Mucosa of rectum (tissue), 2 donors: ENCODE measurements around the gene NFATC1.

Experiments
- H3K27ac ChIP-seq, 2 donors: one replicate each; pipeline ENCODE4 v1.7.0; 2013; ENCODE audit warnings: inconsistent platforms in 2 of 2, low read depth in 2 of 2, low read length in 2 of 2
- H3K27me3 ChIP-seq, 2 donors: one replicate each; pipeline ENCODE4 v1.7.0; 2013; ENCODE audit warnings: low read length in 2 of 2; ENCODE audit not compliant: control insufficient read depth in 2 of 2, insufficient read depth in 2 of 2
- H3K36me3 ChIP-seq, 2 donors: one replicate each; pipeline ENCODE4 v1.7.0; 2013; ENCODE audit warnings: low read length in 2 of 2; ENCODE audit not compliant: control insufficient read depth in 2 of 2, insufficient read depth in 2 of 2
- H3K4me1 ChIP-seq, 2 donors: one replicate each; pipeline ENCODE4 v1.7.0; 2013; ENCODE audit warnings: low read length in 2 of 2, mild to moderate bottlenecking in 1 of 2; ENCODE audit not compliant: control insufficient read depth in 2 of 2, insufficient read depth in 2 of 2
- H3K4me3 ChIP-seq, 2 donors: one replicate each; pipeline ENCODE4 v1.7.0; 2013; ENCODE audit warnings: low read length in 2 of 2
- H3K9ac ChIP-seq, 2 donors: one replicate each; pipeline ENCODE4 v1.7.0; 2013; ENCODE audit warnings: low read length in 2 of 2, low read depth in 1 of 2, mild to moderate bottlenecking in 1 of 2
- H3K9me3 ChIP-seq, 2 donors: one replicate each; pipeline ENCODE4 v1.7.0; 2013; ENCODE audit warnings: low read length in 2 of 2; ENCODE audit not compliant: control insufficient read depth in 2 of 2
- donor health status: healthy.
- donor health status: Normal muscosa, but diverticular disease.

The NFATC1 gene

GRCh38 chr18:79381811-79382311, 13.9 kb upstream of the NFATC1 start:
- no peak overlapping the region for H3K27ac ChIP-seq
- no peaks in the 10 kb centered on the region for H3K4me1 ChIP-seq
- peaks cover 0 to 11% of the 10 kb centered on the region in 2 donors for H3K36me3 ChIP-seq

GRCh38 chr18:79382681-79383387, 12.9 kb upstream of the NFATC1 start:
- H3K36me3 ChIP-seq: peaks cover 0 to 2% of the 10 kb centered on the region in 2 donors
- no peak overlapping the region for H3K27ac ChIP-seq
- no peak overlapping the region for H3K9ac ChIP-seq
- H3K27me3 ChIP-seq: peaks cover 0 to 7% of the 10 kb centered on the region in 2 donors
- no peak overlapping the region for H3K4me3 ChIP-seq
- H3K9me3 ChIP-seq: no peaks in the 10 kb centered on the region
- H3K4me1 ChIP-seq: no peaks in the 10 kb centered on the region

More at GRCh38 chr18:79381811-79382311, 13.9 kb upstream of the NFATC1 start:
- Histone ChIP-seq H3K9ac (no peak overlapping the region), H3K4me3 (no peak overlapping the region), H3K9me3 (no peaks in the 10 kb centered on the region), H3K27me3 (peaks cover 0 to 7% of the 10 kb centered on the region in 2 donors)

- peaks cover 0 to 2% of the 10 kb centered on the region in 2 donors for H3K36me3 ChIP-seq
- no peak overlapping the region for H3K4me3 ChIP-seq
- no peak overlapping the region for H3K27ac ChIP-seq
- H3K9me3 ChIP-seq: no peaks in the 10 kb centered on the region
- H3K27me3 ChIP-seq: peaks cover 2 to 12% of the 10 kb centered on the region in 2 donors
- no peak overlapping the region for H3K9ac ChIP-seq
- no peaks in the 10 kb centered on the region for H3K4me1 ChIP-seq
Measured at GRCh38 chr18:79383388-79384056, 12.2 kb upstream of the NFATC1 start.

GRCh38 chr18:79384151-79384807, 11.5 kb upstream of the NFATC1 start:
- Histone ChIP-seq H3K4me3 (no peak overlapping the region), H3K4me1 (no peaks in the 10 kb centered on the region), H3K9me3 (no peaks in the 10 kb centered on the region), H3K9ac (no peak overlapping the region), H3K36me3 (peaks cover 0 to 2% of the 10 kb centered on the region in 2 donors), H3K27ac (no peak overlapping the region), H3K27me3 (peaks cover 2 to 12% of the 10 kb centered on the region in 2 donors)

GRCh38 chr18:79384834-79385233, 10.9 kb upstream of the NFATC1 start:
- H3K9me3 ChIP-seq: no peaks in the 10 kb centered on the region
- no peak overlapping the region for H3K4me3 ChIP-seq
- H3K9ac ChIP-seq: no peak overlapping the region
- H3K36me3 ChIP-seq: no peaks in the 10 kb centered on the region
- no peak overlapping the region for H3K27ac ChIP-seq
- H3K4me1 ChIP-seq: no peaks in the 10 kb centered on the region
- peaks cover 2 to 12% of the 10 kb centered on the region in 2 donors for H3K27me3 ChIP-seq

- Histone ChIP-seq H3K27ac (no peak overlapping the region), H3K4me3 (no peak overlapping the region)
Measured at GRCh38 chr18:79385326-79385707, 10.4 kb upstream of the NFATC1 start.

GRCh38 chr18:79385708-79386341, 9.9 kb upstream of the NFATC1 start:
- Histone ChIP-seq H3K27me3 (peaks cover 4 to 12% of the 10 kb centered on the region in 2 donors), H3K9ac (no peak overlapping the region), H3K4me3 (no peak overlapping the region), H3K9me3 (no peaks in the 10 kb centered on the region), H3K4me1 (no peaks in the 10 kb centered on the region), H3K36me3 (no peaks in the 10 kb centered on the region), H3K27ac (no peak overlapping the region)

More at GRCh38 chr18:79385326-79385707, 10.4 kb upstream of the NFATC1 start:
- H3K4me1 ChIP-seq: no peaks in the 10 kb centered on the region
- peaks cover 2 to 12% of the 10 kb centered on the region in 2 donors for H3K27me3 ChIP-seq
- H3K36me3 ChIP-seq: no peaks in the 10 kb centered on the region
- no peak overlapping the region for H3K9ac ChIP-seq
- H3K9me3 ChIP-seq: no peaks in the 10 kb centered on the region

- Histone ChIP-seq H3K9ac (no peak overlapping the region), H3K36me3 (no peaks in the 10 kb centered on the region), H3K27me3 (peaks cover 7 to 12% of the 10 kb centered on the region in 2 donors), H3K9me3 (no peaks in the 10 kb centered on the region), H3K4me1 (no peaks in the 10 kb centered on the region), H3K27ac (no peak overlapping the region), H3K4me3 (no peak overlapping the region)
Measured at GRCh38 chr18:79386547-79386946, 9.2 kb upstream of the NFATC1 start.

- Histone ChIP-seq H3K9me3 (no peaks in the 10 kb centered on the region), H3K9ac (no peak overlapping the region), H3K36me3 (no peaks in the 10 kb centered on the region), H3K27me3 (peaks cover 11 to 16% of the 10 kb centered on the region in 2 donors), H3K27ac (no peak overlapping the region), H3K4me1 (no peaks in the 10 kb centered on the region), H3K4me3 (no peak overlapping the region)
Measured at GRCh38 chr18:79387214-79387613, 8.5 kb upstream of the NFATC1 start.
